Stimulated activated CD4-positive, alpha-beta T cell treated with anti-CD3 and anti-CD28 coated beads, Interleukin-15, amount 100 ng/mL, for 1 hour (primary cell): Measurements from ENCODE around the gene ACSF2.

ENCODE experiments used
- DNase-seq, 2 donors: peaks; one replicate each; pipeline ENCODE4 v3.0.0-alpha.2; 2020; ENCODE audit warnings: low read depth in 1 of 2, low spot score in 1 of 2

Gene ACSF2

DNA sequence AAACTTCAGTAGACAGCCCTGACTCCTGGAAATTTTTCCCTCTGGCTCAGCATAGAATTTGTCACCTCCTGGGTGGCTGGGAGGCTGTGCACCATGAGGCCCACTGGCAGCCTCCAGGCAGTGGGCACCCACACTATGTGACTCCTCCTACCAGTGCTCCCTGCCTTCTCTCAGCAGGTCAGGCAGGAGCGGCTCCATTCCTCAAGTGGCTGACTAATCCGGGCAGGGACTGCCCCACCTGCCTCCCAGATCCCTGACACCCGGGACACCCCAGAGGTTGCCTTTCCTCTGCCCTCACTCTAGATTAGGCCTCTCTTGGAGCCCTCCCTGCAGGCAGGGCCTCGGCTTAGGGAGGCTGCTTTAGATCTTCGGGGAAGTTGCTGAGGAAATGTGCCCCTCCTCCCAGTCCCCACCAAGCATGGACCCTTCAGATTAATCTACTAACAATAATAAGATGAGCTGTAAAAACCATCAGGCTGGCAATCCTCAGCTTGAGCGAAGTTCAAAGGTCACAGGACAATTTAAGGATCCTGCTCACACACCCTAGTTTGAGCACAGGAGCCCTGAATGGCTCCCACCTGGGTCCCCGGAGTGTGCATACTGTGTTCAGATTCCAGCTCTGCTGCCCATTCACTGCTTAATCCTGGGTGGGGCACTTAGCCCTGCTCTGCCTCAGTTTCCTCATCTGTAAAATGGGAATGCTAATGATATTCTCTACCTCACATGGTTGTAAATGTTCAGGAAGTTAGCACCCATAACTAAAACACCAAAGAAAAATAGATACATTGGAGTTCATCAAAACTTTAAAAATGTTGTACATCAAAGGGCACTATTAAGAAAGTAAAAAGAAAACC, 72.2 kb downstream of the ACSF2 start:
- DNase-seq: no peak

DNA sequence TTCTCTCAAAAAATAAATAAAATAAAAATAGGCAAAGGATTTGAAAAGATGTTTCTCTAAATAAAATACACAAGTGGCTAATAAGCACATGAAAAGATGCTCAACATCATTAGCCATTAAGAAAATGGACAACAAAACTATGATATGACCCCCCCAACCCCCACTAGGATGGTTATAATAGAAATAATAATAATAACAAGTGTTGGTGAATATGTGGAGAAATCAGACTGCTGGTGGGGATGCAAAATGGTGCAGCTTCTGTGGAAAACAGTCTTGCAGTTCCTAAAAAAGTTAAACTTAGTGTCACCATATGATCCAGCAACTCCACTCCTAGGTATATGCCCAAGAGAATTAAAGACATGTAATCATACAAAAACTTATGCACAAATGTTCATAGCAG, 73.3 kb downstream of the ACSF2 start:
- no peak for DNase-seq

DNA sequence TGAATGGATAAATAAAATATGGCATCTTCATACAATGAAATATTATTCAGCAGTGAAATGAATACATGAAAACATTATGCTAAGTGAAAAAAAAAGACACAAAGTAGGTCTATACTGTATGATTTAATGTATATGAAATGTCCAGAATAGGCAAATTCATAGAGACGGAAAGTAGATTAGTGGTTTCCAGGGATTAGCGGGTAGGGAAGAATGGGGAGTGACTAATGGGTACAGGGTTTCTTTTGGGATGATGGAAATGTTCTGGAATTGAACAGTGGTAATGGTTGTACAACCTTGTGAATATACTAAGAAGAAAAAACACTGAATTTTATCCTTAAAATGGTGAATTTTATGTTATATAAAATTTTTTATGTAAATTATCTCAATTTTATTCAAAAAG, 73.7 kb downstream of the ACSF2 start:
- DNase-seq: no peak

DNA sequence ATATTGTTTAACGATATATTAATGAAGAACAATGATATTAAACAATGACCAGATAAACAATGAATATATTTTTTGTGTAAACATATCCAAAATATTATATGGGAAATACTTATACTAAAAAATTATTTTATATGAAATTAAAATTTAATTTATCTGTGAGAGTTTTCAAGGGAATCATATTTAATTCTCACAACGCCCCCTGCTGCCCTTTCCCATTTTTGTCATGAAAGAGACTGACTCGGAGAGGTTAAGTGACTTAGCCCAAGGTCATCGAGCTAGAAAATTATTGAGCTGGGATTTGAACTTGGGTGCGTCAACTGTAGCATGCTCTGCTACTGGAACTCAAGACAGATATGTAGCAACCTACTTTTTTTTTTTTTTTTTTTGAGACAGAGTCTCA, 75.0 kb downstream of the ACSF2 start:
- no peak for DNase-seq

DNA sequence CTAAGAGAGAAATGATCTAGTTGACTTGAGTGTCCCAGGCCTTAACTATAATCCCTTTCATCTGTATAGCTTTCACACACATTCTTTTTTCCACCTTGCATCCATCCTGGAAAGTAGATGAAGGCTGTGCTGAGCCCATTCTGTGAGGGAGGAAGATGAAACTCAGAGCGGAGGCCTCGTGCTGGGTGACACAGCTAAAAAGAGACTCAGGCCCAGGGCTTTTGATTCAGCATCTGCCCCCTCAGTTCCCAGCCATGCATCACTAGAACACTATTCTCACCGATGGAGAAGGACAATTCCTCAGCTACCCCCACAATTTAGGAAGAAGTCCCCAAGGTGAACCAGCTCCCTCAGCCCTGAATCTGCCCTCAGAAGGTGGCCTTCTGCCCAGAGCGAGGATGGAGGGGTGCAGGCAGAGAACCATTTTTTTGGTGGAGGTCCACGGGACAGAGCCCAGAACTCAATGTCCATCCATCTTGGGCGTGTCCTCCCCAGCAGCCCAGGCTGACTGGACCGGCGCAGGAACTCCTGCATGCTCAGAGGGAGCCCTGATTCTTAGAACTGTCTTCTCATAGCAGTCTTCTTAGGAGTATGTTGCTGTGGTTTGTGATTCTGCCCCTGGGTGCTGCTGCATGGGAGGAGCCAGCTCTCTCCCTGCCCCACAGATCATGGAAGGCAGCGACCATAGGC, 76.4 kb downstream of the ACSF2 start:
- no peak for DNase-seq

DNA sequence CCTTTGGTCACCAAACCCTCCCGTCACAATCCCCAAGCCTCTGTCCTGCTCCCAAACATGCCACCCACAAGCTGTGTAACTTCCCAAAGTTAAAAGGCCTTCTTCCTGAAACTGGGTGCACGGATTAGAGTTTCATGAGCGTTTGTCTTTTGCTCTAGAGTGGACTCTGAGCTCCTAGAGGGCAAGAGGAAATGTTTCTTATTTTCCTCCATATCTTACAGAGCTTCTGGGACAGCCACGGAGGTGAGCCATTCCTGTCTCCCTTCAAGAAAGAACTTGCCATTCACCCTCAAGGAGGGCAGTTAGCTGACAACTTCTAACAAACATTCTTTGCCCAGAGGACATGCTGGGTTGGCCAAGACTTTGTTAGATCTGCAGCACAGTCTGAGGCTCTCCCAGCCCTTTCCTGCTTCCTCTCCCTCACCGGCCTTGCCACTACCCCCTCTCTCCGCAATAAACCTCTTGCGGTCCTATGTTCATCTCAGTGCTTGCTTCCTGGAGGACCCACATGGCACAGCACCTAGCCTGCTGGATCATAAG, 79.6 kb downstream of the ACSF2 start:
- DNase-seq: no peak

DNA sequence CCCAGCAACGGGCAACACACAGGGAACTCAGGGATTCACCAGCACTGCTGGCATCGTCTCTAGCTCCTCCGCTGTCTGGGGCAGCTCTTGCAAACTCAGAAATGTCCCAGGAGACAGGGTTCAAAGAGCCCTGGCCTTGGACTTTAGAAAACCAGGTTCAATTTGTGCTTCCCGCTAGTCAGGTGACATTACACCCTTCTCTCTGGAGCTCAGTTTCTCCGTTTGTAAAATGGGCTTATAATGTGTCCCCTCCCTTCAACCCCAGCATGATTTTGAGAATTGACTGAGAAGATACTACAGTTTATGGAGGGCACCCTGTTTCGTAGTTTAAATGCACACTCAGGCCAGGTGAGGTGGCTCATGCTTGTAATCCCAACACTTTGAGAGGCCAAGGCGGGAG, 80.3 kb downstream of the ACSF2 start:
- no peak for DNase-seq

DNA sequence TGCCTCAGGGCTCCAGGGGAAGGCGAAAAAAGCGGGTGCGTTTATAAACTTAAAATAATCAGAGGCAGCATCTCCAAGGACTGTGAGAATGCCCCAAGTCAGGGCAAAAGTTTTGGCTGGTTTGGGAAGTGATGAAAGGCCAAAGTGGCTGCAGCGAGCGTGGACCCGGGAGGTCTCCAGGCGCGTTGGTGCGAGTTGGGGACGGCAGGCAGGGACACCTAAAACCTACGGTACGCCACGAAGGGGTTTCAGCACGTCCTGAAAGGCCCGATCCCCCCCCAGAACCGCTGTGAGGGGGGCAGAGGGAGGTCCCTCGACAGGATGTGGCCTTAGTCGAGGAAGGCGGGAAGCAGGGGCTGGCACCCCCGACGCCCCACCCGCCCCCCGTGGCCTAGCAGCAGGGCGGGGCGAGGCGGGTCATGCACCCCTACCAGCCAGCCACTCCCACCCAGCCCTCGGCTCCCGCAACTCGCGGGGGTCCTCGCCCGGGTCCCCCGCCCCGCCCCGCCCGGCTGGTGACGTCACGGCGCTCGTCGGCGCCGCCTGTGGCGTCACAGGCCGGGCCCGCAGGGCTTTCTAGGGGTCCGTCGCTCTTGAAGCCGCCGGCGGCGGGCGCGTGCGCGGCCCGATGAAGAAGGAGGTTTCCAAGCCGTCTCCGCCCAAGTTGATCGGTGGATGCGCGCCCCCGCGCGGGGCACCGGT, 82.0 kb downstream of the ACSF2 start, which contains the start of gene MYCBPAP:
Gene MYCBPAP, plus strand, starts transcription at position 569 of the 702 bp plus-strand sequence. CDS start 236 bp downstream, outside the sequence.
- DNase-seq: peak; percentile 59 to 64

DNA sequence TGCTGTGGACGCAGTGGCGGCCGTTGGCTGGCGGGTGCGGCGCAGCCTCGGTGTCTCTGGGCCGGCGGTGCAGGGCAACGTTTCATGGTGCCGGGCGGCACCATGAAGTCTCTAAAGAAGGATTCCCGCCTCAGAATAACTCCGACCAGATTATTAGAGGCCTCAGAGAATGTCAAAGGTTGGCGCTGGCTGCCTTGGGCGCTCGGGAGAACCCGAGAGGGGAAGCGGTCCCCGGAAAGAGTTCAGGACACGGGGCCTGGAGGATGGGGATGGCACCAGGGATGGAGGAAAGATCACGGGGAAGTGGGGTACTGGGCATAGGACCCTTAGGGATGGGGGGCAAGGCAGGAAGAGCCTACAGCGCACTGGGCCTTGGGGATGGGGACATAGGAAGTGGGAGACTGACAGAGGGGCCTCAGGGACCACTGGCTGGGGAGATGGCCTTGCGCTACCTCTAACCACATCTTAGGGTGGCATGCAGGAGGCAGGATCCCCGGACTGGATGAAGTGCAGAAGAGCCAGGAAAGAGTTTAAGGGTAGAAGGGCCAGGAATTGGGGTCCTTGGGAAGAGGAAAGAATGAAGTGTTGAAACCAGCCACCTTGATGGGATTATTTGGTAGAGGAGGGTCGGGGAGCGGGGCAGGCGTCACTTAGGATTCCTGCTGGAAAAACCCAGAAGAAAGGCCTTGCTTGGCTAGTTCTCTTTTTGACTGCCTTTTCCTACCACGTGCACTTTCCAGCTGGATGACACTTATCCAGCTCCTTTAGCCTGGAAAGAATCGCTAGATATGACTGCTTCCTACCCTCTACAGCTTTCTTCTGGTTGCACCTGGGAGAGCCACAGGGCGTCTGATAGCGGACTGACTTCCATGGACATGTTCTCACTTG, 82.8 kb downstream of the ACSF2 start:
- no peak for DNase-seq

DNA sequence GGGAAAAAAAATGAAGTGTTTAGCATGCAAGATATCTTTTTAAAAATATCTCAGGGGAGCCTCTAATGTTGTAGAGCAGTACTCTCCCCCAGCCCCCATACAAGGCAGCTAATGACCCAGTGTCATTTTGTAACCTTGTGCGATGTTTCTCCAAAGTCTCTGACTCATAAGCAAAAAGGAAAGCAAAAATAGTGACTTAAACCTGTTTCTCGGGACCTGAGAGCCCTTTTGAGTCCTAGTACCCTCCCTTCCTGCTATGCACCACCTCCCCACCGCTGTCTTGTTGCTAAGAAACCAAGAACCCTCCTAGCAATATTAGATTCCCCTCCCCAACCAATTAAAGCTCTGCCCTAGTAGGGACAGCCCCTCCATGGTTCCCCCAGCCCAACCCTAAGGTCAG, 85.0 kb downstream of the ACSF2 start:
- peak in 1 of 2 donors; percentile 16 for DNase-seq

DNA sequence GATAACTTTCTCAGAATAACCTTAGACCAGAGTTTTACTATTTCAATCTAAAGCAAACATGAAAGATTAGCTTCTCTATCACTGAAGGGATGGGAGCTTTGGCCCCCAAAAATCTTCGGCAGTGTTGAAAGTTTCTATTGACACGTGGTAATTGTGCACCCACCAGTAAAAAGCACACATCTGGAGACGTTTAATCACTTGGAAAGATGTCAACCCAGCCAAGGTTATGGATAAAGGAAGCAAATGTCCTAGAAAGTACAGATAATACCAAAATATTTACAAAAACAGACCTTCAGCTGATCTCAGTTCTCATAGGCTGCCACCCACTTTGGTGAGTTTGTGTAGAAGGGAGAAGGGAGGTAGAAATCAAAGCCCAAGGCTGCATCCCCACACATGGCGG, 87.5 kb downstream of the ACSF2 start:
- DNase-seq: no peak

DNA sequence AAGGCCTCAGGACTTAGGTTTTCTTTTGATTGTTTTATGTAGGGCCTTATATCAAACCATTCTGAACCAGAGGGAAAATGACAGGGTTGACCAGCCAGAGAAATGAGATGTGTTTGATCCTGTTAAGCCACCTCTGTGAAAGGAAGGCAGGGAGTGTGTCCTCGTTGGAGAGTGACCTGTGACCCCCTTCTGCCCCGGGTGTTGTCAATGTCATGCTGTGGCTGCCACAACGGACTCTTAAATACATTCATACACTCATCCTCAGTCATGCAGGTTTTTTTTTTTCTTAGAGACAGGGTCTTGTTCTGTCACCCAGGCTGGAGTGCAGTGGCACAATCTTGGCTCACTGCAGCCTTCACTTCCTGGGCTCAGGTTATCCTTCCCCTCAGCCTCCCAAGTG, 88.4 kb downstream of the ACSF2 start:
- DNase-seq: no peak

DNA sequence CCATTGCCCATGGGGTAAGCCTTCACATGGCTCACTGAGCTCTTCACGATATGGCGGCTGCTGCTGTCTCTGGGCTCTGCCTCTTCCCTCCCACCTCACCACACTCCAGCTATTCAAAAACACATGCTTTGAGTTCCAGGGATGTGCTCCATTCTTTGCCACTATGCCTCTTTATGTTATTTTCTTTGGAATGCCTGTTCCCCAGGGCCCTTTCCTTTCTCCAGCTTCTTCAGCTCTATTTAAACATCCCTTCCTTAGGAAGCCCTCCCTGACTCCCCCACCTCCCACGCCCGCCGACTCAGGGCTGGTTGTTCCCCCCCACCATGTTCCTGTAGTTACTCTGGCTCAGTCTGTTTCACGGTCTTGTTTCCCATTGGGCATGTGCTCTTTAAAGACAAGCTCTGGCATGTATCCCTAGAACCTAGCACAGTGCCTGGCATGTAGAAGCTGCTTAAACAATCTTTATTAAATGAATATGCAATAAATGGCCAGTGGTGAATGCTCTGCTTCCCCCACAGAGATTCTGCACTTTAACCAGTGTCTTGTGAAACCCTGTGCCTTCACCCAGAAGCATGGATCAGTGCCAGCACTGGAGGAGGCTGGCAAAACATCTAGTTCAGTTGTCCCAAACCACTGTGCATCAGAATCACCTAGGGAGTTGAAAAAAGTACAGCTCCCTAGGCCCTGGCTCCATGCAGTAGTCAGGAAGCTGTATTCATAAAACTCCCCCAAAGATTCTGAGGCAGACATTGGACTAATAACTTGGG, 89.1 kb downstream of the ACSF2 start:
- DNase-seq: no peak

DNA sequence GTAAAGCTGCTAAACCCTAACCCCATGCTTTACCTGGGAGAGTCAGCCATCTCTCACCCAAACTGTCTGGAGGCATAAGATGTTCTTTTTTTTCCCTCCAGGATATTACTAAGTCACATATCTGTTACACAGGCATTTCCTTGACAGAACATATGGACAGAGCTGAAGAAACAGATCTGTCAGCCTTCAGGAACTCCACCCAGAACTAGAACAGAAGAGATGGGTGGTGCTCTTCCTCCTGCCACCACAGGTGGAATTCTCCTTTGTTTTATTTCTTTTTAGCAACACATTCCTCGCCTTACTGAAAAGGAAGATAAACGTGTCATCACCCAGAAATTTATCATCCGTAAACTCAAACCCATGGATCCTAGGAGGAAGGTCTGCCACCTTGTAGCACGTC, 91.0 kb downstream of the ACSF2 start:
- no peak for DNase-seq

DNA sequence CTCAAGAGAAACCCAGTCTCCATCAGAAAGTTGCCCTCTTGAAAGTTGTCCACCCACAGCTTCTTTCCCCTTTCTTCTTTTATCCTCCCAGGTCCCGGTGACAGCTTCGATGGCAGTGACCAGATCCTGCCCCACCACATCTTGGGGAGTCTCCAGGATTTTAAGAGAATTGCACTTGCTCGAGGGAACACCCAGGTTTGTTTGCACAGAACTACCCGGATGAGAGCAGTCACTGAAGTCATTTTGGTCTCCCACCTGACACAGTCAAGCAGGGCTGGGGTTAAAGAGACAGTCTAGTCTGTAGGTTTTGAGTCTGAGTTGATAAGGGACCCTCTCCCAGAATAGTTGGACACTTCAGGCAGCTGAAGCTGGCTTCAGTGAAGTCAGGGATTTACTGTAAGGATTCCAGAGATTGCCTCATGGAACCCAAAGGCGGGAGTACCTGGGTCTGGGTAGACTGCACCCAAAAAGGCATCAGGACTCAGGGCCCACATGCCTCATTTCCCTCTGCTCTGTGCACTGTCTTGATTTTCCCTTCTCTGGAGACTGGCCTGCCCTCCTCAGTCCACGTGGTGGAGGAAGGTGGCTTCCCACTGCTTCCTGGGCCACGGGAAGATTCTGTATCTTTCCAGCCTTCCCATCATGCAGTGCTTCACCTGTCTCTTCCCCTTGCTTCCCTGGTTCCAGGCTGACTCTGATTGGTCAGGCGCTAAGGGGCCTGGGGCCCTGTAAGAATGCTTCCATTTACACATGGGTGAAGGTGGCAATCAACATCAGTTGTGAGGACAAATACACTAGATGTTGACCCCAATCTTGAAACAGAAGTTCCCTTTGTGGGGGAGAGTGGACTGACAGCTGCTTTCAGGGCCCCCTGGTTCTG, 91.7 kb downstream of the ACSF2 start:
- no peak for DNase-seq

DNA sequence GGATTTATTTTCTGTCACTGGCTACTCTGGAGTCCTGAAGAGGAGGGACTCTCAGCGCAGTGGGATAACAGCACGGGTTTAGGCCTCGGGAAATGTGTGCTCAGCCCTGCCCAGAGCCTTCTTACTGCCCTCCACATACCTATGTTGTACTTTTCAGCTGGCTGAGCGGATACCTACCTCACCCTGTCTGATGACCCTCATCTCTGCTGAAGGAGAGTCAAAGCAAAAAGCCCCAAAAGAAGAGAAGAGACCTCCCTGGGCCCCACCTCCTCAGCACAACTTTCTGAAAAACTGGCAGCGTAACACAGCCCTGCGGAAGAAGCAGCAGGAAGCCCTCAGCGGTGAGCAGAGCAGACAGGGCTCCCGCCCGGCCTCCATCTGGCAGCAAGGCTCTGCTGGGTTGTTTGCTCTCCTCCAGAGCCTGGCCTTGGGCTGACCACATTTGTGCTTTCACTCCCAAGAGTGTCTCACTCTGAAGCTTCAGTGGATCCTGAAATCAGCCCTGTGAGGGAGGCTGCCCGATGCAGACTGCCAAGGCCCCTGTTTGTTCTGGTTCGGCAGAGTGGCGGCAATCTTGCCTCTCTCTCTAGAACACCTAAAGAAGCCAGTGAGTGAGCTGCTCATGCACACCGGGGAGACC, 92.5 kb downstream of the ACSF2 start:
- DNase-seq: no peak

DNA sequence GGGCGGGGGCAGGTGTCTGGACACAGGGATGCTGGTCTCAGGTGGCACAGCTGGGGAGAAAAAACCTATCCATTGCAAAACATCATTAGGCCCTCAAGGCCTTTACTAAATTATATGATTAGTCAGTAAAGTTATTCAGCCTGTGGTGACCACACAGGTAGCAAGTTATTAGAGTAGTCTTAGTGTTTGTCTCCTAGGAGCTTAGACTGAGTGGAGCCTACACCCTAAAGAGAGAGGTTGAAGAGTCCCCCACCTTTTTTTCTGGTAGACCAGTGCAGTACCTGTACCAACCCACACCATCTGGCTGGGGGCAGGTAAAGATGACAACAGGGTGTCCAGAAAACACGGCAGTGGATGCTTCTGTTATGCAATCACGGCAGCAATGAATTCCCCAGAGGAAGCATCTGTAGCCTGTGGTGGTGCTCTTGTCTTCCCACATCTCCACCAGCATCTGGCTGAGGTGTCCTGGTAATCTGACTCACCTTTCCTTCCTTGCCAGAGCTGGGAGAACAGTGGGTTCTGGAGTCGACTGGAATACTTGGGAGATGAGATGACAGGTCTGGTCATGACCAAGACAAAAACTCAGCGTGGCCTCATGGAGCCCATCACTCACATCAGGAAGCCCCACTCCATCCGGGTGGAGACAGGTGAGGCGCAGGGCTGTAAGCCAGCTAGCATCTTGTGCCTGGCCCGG, 93.3 kb downstream of the ACSF2 start:
- DNase-seq: no peak

DNA sequence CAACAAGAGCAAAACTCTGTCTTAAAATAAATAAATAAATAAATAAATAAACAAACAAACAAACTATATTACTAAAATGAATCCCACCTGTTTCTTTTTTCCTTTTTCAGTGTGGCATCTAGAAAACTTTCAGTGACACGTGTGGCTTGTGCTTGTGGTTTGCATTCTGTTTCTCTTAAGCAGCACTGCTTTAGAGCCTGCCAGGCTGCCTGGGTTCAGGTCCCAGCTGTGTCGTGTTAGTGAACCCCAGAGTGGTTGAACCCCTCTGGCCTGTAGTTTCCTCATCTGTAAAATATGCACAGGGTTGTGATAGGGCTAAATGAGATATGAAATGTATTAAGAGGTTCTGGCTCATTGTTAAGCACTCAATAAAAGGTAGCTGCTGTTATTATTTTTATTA, 94.5 kb downstream of the ACSF2 start:
- DNase-seq: no peak
